Activated T-helper 17 cell treated with anti-CD3 and anti-CD28 coated beads, Interleukin-2, amount 50 U/mL, for 72 hours (primary cell): ENCODE measurements around the gene UQCC3. TPM values are rescaled to one million over a fixed set of nuclear protein-coding genes. Genes with fewer than 3 reads are reported as not detected.
A peak's percentile ranks its signal among the peaks of the same experiment; 100 is the strongest.
"Not testable (repeated sequence)": the region's sequence is repeated elsewhere in the genome, so short reads cannot be mapped to it uniquely, and the experiment has no call there.

ENCODE experiments used
- ATAC-seq: fragments of 150-1000 bp; cut with Tn5 transposase; replicated peaks from 2 replicates; pipeline ENCODE4 v1.10.0; 2021; ENCODE audit warnings: mild to moderate bottlenecking, moderate library complexity
- H3K27ac Mint-ChIP-seq: one replicate; pipeline ENCODE4 v1.8.0; 2022; ENCODE audit warnings: mixed read lengths
- H3K27me3 Mint-ChIP-seq: one replicate; pipeline ENCODE4 v1.8.0; 2022; ENCODE audit warnings: mixed read lengths
- H3K36me3 Mint-ChIP-seq: one replicate; pipeline ENCODE4 v1.8.0; 2022; ENCODE audit warnings: low read depth, mild to moderate bottlenecking, mixed read lengths
- H3K4me1 Mint-ChIP-seq: one replicate; pipeline ENCODE4 v1.8.0; 2022; ENCODE audit warnings: mixed read lengths
- H3K4me3 Mint-ChIP-seq: one replicate; pipeline ENCODE4 v1.8.0; 2022; ENCODE audit warnings: mild to moderate bottlenecking, mixed read lengths
- H3K9me3 Mint-ChIP-seq: one replicate; pipeline ENCODE4 v1.8.0; 2022; ENCODE audit warnings: mixed read lengths
- total RNA-seq, 2 donors: library from RNA; stranded (reverse); gene quantifications; one replicate each; pipeline ENCODE4 v1.2.3, GENCODE V29; 2022

The UQCC3 gene
- total RNA-seq, 2 donors from 2014 or later: 2.5 to 2.7 TPM

DNA sequence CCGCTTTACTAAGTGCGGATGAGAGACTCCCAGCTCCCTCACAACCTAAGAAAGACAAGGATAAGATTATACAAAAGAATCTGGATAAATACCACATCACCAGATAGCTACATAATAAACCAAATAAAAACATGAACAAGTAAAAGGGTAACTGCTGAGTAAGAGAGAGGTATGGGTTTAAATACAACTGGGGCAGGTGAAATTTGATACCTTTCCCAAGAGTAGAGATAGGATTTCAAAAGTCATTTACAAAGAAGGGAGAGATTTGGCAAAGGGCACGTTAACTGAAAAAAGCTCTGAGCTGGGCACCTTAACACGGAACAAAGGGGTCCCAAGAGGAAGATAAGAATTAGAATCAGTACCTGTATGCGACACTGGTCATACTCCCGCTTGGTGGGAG, 5.7 kb downstream of the UQCC3 start:
- H3K27me3 Mint-ChIP-seq: no peaks in the 10 kb centered on the region
- no peak for ATAC-seq
- H3K36me3 Mint-ChIP-seq: peaks cover 62% of the 10 kb centered on the region
- H3K4me3 Mint-ChIP-seq: peak overlapping the region; percentile 79
- H3K4me1 Mint-ChIP-seq: peaks cover 25% of the 10 kb centered on the region
- no peaks in the 10 kb centered on the region for H3K9me3 Mint-ChIP-seq
- peak overlapping the region; percentile 37 for H3K27ac Mint-ChIP-seq

DNA sequence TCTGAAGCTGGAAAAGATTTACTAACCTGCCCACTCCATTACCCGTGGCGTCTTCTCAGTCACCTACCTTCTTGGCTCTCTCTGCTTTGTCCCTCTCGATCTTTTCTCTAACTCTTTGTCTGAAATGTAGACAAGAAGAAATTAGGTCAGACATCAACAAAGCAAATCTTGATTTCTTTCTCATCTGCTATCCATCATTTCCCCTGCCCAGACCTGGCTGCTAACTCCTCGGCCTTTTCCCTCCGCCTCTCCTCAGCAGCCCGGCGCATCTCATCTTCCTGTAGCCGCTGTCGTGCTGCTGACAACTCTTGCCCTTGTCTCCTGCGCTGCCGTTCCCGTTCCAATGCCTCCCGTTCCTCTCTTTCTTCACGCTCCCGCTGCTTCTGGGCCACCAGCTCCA, 6.2 kb downstream of the UQCC3 start:
- no peaks in the 10 kb centered on the region for H3K27me3 Mint-ChIP-seq
- ATAC-seq: no peak
- peak overlapping the region; percentile 79 for H3K4me3 Mint-ChIP-seq
- H3K4me1 Mint-ChIP-seq: peaks cover 25% of the 10 kb centered on the region
- H3K9me3 Mint-ChIP-seq: no peaks in the 10 kb centered on the region
- H3K36me3 Mint-ChIP-seq: peaks cover 57% of the 10 kb centered on the region
- peak overlapping the region; percentile 83 for H3K27ac Mint-ChIP-seq

DNA sequence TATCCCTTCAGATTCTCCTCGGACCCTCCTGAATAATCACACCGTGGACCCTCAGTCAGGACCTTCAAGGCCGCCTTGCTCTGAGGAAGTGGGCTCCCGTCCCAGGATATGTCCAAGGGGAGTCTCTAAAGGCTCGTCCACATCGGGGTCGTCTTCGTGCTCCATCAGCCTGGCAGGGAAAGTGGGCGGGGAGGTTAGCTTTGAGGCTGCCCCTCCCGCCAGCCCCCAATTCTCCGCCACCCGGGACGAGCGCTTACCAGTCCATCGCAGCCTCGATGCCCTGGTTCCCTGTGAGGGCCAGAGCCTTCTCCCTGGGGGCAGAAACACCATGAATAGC, 6.9 kb downstream of the UQCC3 start:
- ATAC-seq: no peak
- peaks cover 53% of the 10 kb centered on the region for H3K36me3 Mint-ChIP-seq

DNA sequence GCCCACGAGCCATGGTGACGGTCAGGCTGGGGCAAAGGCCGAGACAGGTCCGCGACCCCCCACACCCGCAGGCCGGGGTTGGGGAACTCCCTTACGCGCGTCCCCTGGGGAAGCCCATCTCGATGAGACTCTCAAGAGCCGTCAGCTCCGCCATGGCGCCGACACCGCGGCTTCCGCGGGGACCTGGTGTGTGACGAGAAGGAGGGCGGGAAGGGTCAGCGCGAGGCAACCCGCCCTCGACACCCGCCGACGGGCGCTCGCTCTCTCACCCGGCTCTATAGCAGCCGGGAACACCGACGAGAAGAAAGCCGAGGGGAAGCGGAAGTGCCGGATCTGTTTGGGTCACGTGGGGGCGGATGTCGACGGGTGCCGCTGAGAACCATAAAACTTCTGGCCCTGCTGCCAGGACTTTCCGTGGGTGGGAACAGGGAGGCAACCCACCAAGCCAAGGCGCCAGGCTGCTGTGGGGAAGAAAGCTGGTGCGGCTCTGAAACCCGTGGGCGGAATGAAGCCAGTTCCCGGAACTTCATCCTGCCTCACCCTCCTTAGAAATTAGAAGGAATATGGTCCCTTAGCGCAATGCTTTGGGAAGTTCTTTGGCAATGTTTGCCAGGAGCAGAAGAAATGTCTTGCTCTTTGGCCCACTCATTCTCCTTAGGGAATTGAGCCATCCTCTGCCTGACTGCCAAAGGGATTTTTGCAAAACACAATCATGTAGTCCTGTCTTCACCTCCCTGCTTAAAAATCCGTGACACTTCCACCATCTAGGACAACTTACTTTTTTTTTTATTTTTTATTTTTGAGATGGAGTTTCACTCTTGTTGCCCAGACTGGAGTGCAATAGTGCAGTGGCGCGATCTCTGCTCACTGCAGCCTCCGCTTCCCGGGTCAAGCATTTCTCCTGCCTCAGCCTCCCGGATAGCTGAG, 7.6 kb downstream of the UQCC3 start, which contains the start of gene UBXN1:
TSS of gene UBXN1 (minus strand) at position 304 of the 927 bp plus-strand sequence. CDS start at position 154, 150 bp downstream.
- no peaks in the 10 kb centered on the region for H3K9me3 Mint-ChIP-seq

More for the DNA sequence above, 6.9 kb downstream of the UQCC3 start:
- H3K27me3 Mint-ChIP-seq: no peaks in the 10 kb centered on the region
- peak overlapping the region; percentile 79 for H3K4me3 Mint-ChIP-seq
- peak overlapping the region; percentile 83 for H3K27ac Mint-ChIP-seq
- H3K4me1 Mint-ChIP-seq: peaks cover 25% of the 10 kb centered on the region
- H3K9me3 Mint-ChIP-seq: no peaks in the 10 kb centered on the region

DNA sequence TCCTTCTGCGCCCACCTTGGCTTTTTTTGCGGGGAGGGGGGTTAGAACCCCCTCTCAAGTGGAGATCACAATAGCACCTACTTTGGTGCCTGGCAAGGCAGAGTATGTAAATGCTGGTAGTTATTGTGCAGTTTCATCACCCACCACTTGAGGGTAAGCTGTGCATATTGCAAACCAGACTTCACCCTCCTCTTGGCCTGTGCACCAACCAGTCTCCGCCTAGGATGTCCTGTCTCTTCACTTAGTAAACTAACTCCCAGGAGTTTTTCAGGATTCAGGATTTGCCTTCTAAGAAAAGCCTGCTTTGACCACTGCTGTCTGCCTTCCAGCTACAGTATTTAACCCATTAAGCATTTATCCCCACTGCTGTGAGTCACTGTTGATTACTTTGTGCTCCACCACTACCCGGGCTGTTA, 9.4 kb downstream of the UQCC3 start:
- H3K4me3 Mint-ChIP-seq: peak overlapping the region; percentile 42

More for the DNA sequence above, 7.6 kb downstream of the UQCC3 start, which contains the start of gene UBXN1:
- ATAC-seq: peak; percentile 91
- Mint-ChIP-seq H3K36me3 (peaks cover 47% of the 10 kb centered on the region), H3K4me3 (peak within 1 kb of the TSS; percentile 79), H3K27ac (peak within 1 kb of the TSS; percentile 83), H3K27me3 (no peaks in the 10 kb centered on the region), H3K4me1 (peaks cover 25% of the 10 kb centered on the region)

DNA sequence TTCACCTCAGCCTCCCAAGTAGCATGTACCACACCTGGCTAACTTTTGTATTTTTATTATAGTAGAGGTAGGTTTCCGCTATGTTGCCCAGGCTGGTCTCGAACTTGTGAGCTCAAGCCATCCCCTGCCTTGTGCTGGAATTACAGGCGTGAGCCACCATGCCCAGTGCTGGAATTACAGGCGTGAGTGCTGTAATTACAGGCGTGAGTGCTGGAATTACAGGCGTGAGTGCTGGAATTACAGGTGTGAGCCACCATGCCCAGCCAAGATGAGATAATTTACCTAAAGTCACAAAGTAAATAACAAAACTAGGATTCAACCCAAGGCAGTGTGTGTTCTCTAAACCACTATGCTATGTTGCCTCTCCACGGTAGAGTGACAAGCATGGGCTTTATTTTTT, 11.0 kb downstream of the UQCC3 start:
- Mint-ChIP-seq H3K36me3 (peaks cover 15% of the 10 kb centered on the region), H3K27me3 (no peaks in the 10 kb centered on the region), H3K9me3 (no peaks in the 10 kb centered on the region), H3K4me1 (peaks cover 13% of the 10 kb centered on the region), H3K4me3 (no peak overlapping the region), H3K27ac (no peak overlapping the region)
- no peak for ATAC-seq

More for the DNA sequence above, 9.4 kb downstream of the UQCC3 start:
- H3K36me3 Mint-ChIP-seq: peaks cover 32% of the 10 kb centered on the region
- peak; percentile 81 for ATAC-seq
- H3K9me3 Mint-ChIP-seq: no peaks in the 10 kb centered on the region
- H3K4me1 Mint-ChIP-seq: peaks cover 20% of the 10 kb centered on the region
- no peaks in the 10 kb centered on the region for H3K27me3 Mint-ChIP-seq
- H3K27ac Mint-ChIP-seq: peak overlapping the region; percentile 84

DNA sequence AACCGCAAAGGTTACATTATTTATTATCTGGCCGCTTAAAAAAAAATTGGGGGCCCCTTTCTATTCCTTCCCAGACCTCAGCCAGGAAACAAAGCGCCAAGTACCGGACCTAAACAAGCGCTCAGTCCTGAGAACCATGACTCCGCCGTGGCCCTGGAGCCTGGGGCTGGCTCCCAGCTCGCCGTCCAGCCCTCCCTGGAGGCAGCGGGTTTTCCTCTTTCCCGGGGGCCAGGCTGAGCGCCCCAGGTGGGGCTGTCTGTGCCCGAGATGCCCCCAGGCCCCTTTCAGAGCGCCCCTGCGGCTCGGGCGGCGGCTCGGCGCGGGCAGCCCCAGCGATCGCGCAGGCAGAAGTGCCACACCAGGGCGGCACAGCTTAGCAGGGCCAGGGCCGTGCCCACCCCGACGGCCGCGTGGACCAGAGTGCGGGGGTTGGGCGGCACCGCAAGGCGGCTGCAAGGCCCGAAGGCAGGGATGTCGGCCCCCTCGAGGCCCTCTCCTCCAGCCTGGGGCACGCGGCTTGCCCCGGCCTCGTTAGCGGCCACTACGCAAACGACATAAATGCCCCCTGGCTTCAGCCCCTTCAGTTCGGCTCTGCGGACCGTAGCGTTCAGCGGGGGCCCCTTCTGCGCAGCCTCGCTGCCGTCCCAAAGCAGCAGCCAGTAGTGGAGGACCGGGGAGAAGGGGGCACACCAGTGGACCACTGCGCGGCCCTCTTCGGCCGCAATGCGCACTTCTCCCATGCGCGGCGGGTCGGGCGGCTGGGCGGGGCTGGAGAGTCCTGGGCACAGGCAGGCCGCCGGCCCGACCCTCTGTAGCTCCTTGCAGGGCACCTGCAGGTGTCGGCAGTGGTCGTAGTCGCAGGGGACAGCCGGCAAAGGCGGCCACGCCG, 16.3 kb downstream of the UQCC3 start:
- Mint-ChIP-seq H3K27me3 (peaks cover 3% of the 10 kb centered on the region), H3K9me3 (no peaks in the 10 kb centered on the region), H3K27ac (no peak overlapping the region), H3K4me3 (no peak overlapping the region), H3K4me1 (no peaks in the 10 kb centered on the region), H3K36me3 (peaks cover 39% of the 10 kb centered on the region)
- ATAC-seq: no peak

DNA sequence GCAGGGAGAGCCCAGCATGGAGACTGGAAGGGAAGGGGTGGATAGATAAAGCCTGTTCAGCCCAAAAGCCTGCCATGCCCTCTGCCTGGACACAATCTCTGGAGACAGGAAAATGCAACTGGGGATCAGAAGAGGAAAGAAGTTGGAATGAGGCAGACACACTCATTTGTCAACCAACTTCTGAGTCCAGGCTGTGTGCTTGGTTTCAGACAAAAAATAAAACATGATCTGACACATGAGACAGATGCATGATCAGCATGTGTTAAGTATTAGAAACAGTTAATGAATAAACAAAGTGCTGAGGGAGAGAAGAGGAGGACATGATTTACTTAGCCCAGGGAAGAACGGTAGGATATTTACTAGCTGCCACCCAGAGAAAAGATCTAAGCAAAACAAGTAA, 17.0 kb downstream of the UQCC3 start:
- no peak for ATAC-seq
- peaks cover 3% of the 10 kb centered on the region for H3K27me3 Mint-ChIP-seq
- peaks cover 45% of the 10 kb centered on the region for H3K36me3 Mint-ChIP-seq
- no peak overlapping the region for H3K4me3 Mint-ChIP-seq
- H3K27ac Mint-ChIP-seq: no peak overlapping the region
- H3K9me3 Mint-ChIP-seq: no peaks in the 10 kb centered on the region
- no peaks in the 10 kb centered on the region for H3K4me1 Mint-ChIP-seq

DNA sequence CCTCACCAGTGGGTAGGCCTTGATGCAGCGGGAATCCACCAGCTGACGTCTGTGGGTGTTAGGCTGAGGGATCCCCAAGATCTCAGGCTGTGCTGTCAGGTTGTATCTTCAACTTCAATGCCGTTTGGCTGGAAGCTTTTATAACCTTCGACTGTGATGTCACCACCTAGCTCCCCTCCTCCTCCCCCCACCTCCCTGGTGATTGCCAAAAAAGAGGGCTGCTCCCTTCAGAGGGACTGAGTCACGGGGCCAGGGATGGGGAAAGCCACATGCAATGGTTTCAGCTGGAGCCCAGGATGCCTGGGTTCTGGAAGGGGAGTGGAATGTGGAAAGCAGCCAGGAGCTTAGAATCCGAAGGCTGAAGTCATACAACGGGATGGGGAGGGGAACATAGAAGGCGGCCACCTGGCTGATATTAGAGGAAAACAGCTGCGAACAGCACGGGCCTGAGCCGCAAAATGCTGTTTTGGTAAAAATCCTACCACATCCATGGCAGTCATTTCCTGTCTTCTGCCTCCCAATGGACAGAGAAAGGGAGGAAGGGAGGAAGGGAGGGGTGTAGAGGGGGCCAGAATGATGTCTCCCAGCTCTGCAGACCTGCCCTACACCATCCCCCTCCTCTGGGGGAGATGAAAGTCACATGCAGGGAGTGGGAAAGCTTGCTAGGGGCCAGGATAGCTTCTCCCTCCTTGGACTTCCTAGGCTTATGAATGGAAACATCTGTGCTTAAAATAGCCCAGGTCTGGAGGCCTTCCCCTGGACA, 18.1 kb downstream of the UQCC3 start, which contains the start of gene LRRN4CL:
TSS of gene LRRN4CL (minus strand) at position 110 of the 763 bp plus-strand sequence. CDS start 1,022 bp downstream, outside the sequence.
- H3K36me3 Mint-ChIP-seq: peaks cover 50% of the 10 kb centered on the region
- H3K27ac Mint-ChIP-seq: no peak within 1 kb of the TSS
- H3K27me3 Mint-ChIP-seq: peaks cover 3% of the 10 kb centered on the region
- ATAC-seq: no peak
- H3K9me3 Mint-ChIP-seq: no peaks in the 10 kb centered on the region
- H3K4me1 Mint-ChIP-seq: peaks cover 2% of the 10 kb centered on the region
- H3K4me3 Mint-ChIP-seq: no peak within 1 kb of the TSS

DNA sequence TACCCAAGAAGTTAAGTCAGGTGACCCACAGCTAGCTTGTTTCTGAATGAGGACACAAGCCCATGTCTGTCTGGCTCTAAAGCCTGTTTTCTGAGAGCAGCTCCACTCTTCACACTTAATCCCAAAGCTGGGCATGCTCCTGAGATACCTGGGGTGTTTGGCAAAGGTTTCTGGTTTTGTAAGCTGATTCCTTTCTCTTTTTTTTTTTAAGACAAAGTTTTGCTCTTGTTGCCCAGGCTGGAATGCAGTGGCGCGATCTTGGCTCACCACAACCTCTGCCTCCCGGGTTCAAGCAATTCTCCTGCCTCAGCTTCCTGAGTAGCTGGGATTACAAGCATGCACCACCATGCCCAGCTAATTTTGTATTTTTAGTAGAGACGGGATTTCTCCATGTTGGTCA, 22.2 kb downstream of the UQCC3 start:
- peaks cover 59% of the 10 kb centered on the region for H3K36me3 Mint-ChIP-seq
- not testable (repeated sequence) for H3K4me1 Mint-ChIP-seq, ATAC-seq, H3K9me3 Mint-ChIP-seq, H3K4me3 Mint-ChIP-seq, H3K27ac Mint-ChIP-seq, H3K27me3 Mint-ChIP-seq

DNA sequence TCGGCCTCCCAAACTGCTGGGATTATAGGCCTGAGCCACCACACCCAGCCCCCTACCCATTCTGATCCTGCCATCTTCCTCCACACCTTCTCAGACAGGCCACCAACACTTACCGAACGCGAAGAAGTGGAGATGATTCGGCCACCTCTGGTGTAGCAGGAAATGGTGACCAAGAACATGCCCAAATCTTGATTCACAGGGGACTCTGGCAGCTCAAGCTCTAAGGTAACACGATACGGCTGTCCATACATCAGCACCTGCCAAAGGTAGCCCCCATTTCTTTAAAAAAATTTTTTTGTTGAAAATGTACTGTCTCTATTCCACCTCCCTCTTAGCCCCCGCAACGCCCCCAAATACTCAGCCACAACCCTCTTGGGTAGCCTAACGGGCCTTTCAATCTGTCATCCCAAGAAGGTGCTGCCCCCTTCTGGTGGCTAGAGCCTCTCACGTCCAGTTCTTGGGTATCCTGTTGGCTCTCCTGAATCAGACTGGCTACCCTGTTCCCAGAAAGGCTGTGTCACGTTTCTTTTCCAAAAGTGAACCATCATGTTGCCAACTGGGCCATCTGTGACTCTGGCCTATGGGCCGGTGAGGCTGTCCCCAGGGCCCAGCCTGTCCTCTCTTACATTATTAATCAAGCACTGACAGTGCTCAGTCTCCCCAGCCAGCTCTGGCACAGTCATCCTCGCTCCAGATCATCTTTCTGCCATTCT, 23.1 kb downstream of the UQCC3 start:
- Mint-ChIP-seq H3K27ac (peak overlapping the region; percentile 9), H3K36me3 (peaks cover 51% of the 10 kb centered on the region), H3K9me3 (no peaks in the 10 kb centered on the region), H3K4me1 (peaks cover 5% of the 10 kb centered on the region), H3K4me3 (no peak overlapping the region), H3K27me3 (no peaks in the 10 kb centered on the region)
- peak; percentile 91 for ATAC-seq

DNA sequence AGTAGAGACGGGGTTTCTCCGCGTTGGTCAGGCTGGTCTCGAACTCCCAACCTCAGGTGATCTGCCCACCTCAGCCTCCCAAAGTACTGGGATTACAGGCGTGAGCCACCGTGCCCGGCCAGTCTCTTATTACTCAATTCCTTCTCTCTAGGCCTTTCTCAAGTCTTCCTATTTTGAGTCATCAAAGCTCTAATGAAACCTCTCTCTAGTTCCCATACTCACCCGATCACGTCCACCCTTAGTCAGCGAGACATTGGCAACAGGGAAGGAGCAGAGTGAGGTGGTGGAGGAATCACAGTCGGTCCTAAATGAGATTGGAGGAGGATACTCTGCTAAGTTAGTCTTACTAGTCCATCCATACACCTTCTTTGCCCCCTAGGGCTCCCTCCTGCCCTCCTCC, 30.8 kb downstream of the UQCC3 start:
- peak; percentile 70 for ATAC-seq
- Mint-ChIP-seq H3K4me1 (peaks cover 21% of the 10 kb centered on the region), H3K4me3 (peak overlapping the region; percentile 34), H3K27ac (peak overlapping the region; percentile 70), H3K9me3 (no peaks in the 10 kb centered on the region), H3K27me3 (no peaks in the 10 kb centered on the region), H3K36me3 (peaks cover 34% of the 10 kb centered on the region)

DNA sequence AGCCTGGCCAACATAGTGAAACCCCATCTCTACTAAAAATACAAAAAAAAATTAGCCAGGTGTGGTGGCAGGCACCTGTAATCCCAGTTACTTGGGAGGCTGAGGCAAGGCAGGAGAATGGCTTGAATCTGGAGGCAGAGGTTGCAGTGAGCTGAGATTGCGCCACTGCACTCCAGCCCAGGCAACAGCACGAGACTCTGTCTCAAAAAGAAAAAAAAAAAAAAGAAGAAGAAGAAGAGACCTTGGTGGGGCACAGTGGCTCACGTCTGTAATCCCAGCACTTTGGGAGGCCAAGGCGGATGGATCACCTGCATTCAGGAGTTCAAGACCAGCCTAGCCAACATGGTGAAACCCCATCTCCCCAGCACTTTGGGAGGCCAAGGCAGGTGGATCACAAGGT, 32.4 kb downstream of the UQCC3 start:
- Mint-ChIP-seq H3K36me3 (peaks cover 39% of the 10 kb centered on the region), H3K4me1 (peaks cover 26% of the 10 kb centered on the region)
- not testable (repeated sequence) for H3K4me3 Mint-ChIP-seq, H3K9me3 Mint-ChIP-seq, H3K27ac Mint-ChIP-seq, H3K27me3 Mint-ChIP-seq, ATAC-seq
